ENCODE measurements around the gene MUL1. TPM values are rescaled to one million over a fixed set of nuclear protein-coding genes. Genes with fewer than 3 reads are reported as not detected.

MUL1 gene
- total and polyA plus RNA-seq, 2 of the 4 experiments (the other 2 are of a cell fraction), result 20.7 to 21.1 TPM

DNA sequence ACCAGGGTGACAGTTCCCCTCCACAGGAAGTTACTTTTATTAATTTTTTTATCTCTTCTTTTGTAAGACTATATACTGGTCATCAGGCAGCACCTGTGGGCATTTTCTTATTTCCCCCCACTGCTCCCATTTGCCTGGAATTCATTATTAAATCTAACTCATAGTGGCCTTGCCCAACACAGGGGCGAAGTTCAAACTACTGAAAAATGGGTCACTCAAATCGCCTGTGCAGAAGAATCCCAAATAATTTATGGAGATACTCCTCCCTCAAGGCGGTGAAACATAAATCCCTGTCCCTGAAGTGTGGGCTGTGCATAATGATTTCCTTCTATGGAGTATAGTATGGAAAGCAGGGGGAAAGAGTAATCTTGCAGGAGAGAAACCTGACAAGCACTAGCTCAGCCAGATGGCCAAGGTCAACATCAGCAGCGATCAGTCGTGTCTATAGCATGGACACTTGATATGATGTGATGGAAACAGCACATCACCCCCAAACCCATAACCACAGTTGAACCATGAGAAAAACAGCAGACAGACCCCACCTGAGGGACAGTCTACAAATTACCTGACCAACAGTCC, 29.8 kb downstream of the MUL1 start:
- H3K79me1 ChIP-seq (ENCODE audit: low read depth in 1 of 2, low read length in 2 of 2), result peaks cover 12 to 56% of the 10 kb centered on the region in 2 experiments
- ChIA-PET CTCF (interaction anchor here (1.1 kb wide), 1 partner anchor 266 kb away, joined by 3 read pairs; no protein-coding TSS in a partner anchor), POLR2A (ENCODE audit: unreplicated experiment) (no interaction called here)
- peak overlapping the region; percentile 35 for H4K5ac ChIP-seq (ENCODE audit: low read depth, low read length)
- H2BK120ac ChIP-seq (ENCODE audit: low read depth, low read length), result peak overlapping the region; percentile 82
- H3K36me3 ChIP-seq (ENCODE audit: control insufficient read depth, insufficient read depth, low read length), result no peaks in the 10 kb centered on the region
- BruUV-seq (replicated peaks), result no TSS peak
- peak overlapping the region; percentile 51 for H3K14ac ChIP-seq (replicated peaks; ENCODE audit: low read depth, low read length)
- peak overlapping the region; percentile 16; the same call in 1 of the 3 replicates for H2BK15ac ChIP-seq (ENCODE audit: low read depth, low read length)
- H3K9me1 ChIP-seq (ENCODE audit: insufficient read depth, low read length), result peaks cover 39% of the 10 kb centered on the region
- peak overlapping the region; percentile 71; the same call in 1 of the 2 replicates for H2AK5ac ChIP-seq (ENCODE audit: low read depth, low read length)
- dilution Hi-C loops (cut with HindIII; ENCODE audit: low sequenced_read_pairs, unreplicated experiment), result no loop called here
- H3K56ac ChIP-seq (ENCODE audit: extremely low read depth, insufficient read depth, low read length), result no peak overlapping the region
- peak overlapping the region; percentile 81; the same call in 1 of the 2 replicates for H3K23ac ChIP-seq (ENCODE audit: low read depth, low read length)
- H4K8ac ChIP-seq (ENCODE audit: low read depth in 2 of 2, low read length in 2 of 2), result peak overlapping the region in 1 of 2 experiments; percentile 73; a peak in 1 of 4 replicates
- H3K18ac ChIP-seq (ENCODE audit: low read depth, low read length), result peak overlapping the region; percentile 38
- H3K9ac ChIP-seq (ENCODE audit: low read depth, low read length), result no peak overlapping the region
- no peak for ATAC-seq (ENCODE audit: low read depth)
- peaks cover 41% of the 10 kb centered on the region for H3K4me1 ChIP-seq (ENCODE audit: control insufficient read depth, insufficient read depth, low read length)
- H3K27me3 ChIP-seq (ENCODE audit: control insufficient read depth, insufficient read depth, low read length), result no peaks in the 10 kb centered on the region
- intact Hi-C loops (cut with micrococcal nuclease), result no loop called here
- no peak overlapping the region for H3K4me3 ChIP-seq (ENCODE audit: insufficient read depth, low read depth, low read length)
- H2AFZ ChIP-seq (replicated peaks; ENCODE audit: low read length, poor library complexity), result no peak overlapping the region
- 83% methylated on average over 1 of the region's 5 CpGs; no CpG with 5 or more reads in 1 of the 2 experiments for WGBS, 2 experiments (ENCODE audit: extremely low coverage in 2 of 2, insufficient read length in 1 of 2)
- peak overlapping the region; percentile 5; the same call in 1 of the 2 replicates for H3K4me2 ChIP-seq (ENCODE audit: low read depth, low read length)
- H3K9me3 ChIP-seq (ENCODE audit: control insufficient read depth, insufficient read depth, low read length), result no peaks in the 10 kb centered on the region
- peak overlapping the region; percentile 83 for H2BK20ac ChIP-seq (ENCODE audit: low read depth, low read length)
- H3K4ac ChIP-seq (ENCODE audit: low read depth, low read length), result peak overlapping the region; percentile 88
- peaks cover 16% of the 10 kb centered on the region for H4K20me1 ChIP-seq (ENCODE audit: insufficient read depth, low read length)
- no peak for DNase-seq
- peak overlapping the region; percentile 91 for H4K91ac ChIP-seq (ENCODE audit: insufficient read depth, low read depth, low read length)
- H2AK9ac ChIP-seq (replicated peaks; ENCODE audit: low read depth, low read length, poor library complexity), result no peak overlapping the region
- in situ Hi-C loops (cut with MboI; ENCODE audit: low sequenced_read_pairs), result no loop called here
- H3K27ac ChIP-seq (ENCODE audit: insufficient read depth, low read length), result peak overlapping the region; percentile 2; the same call in 1 of the 2 replicates
- peak overlapping the region; percentile 57 for H2BK5ac ChIP-seq (ENCODE audit: low read depth, low read length, poor library complexity, severe bottlenecking)
- no peak for TF ChIP-seq RCOR1 (IDR thresholded peaks at IDR 0.05; ENCODE audit: insufficient replicate concordance, low read length)
- TF ChIP-seq BHLHE40 (IDR thresholded peaks at IDR 0.05; ENCODE audit: low read depth, low read length), result no peak
- TF ChIP-seq NFE2L2 (IDR thresholded peaks at IDR 0.05; ENCODE audit: low read depth, low read length), result no peak
- no peak for TF ChIP-seq MAFK (IDR thresholded peaks at IDR 0.05; ENCODE audit: low read depth, low read length)
- TF ChIP-seq, protein P1, sequence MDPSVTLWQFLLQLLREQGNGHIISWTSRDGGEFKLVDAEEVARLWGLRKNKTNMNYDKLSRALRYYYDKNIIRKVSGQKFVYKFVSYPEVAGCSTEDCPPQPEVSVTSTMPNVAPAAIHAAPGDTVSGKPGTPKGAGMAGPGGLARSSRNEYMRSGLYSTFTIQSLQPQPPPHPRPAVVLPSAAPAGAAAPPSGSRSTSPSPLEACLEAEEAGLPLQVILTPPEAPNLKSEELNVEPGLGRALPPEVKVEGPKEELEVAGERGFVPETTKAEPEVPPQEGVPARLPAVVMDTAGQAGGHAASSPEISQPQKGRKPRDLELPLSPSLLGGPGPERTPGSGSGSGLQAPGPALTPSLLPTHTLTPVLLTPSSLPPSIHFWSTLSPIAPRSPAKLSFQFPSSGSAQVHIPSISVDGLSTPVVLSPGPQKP (IDR thresholded peaks at IDR 0.05; ENCODE audit: borderline replicate concordance, low read depth, low read length), result no peak
- no peak for TF ChIP-seq CHD1 (IDR thresholded peaks at IDR 0.05; ENCODE audit: low read depth, low read length)
- TF ChIP-seq POLR2A (IDR thresholded peaks at IDR 0.05; ENCODE audit: low read depth, low read length), result no peak
- TF ChIP-seq USF2 (IDR thresholded peaks at IDR 0.05; ENCODE audit: low read depth, low read length), result no peak
- no peak for TF ChIP-seq RFX5 (IDR thresholded peaks at IDR 0.05; ENCODE audit: low read depth, low read length)
- no peak for TF ChIP-seq CTCF (conservative IDR thresholded peaks at IDR 0.05; ENCODE audit: low read depth, low read length)
- no peak for TF ChIP-seq FOS (IDR thresholded peaks at IDR 0.05; ENCODE audit: low read depth, low read length)
- TF ChIP-seq MXI1 (IDR thresholded peaks at IDR 0.05; ENCODE audit: borderline replicate concordance, low read depth, low read length), result no peak
- TF ChIP-seq MAZ (IDR thresholded peaks at IDR 0.05; ENCODE audit: borderline replicate concordance, low read depth, low read length), result no peak
- no peak for TF ChIP-seq SMC3 (IDR thresholded peaks at IDR 0.05; ENCODE audit: low read depth, low read length)
- TF ChIP-seq RAD21 (IDR thresholded peaks at IDR 0.05; ENCODE audit: low read length), result no peak

Data from IMR-90 (cell line).